H1 (cell line): Measurements from ENCODE around the gene TCEANC2. TPM values are rescaled to one million over a fixed set of nuclear protein-coding genes. Genes with fewer than 3 reads are reported as not detected.

Source experiments
- CTCF ChIA-PET: fragments of 300-600 bp; sonication (Branson Sonifier 250); formaldehyde crosslinking; loops from one replicate; lab custom pipeline; 2021; ENCODE audit not compliant: partially characterized antibody; lab: Charles Lee
- POLR2A ChIA-PET: fragments of 300-600 bp; sonication (Branson Sonifier 250); formaldehyde crosslinking; loops from one replicate; lab custom pipeline; 2021; ENCODE audit warnings: inconsistent platforms; ENCODE audit not compliant: partially characterized antibody; lab: Charles Lee
- DNase-seq, 2 experiments: peaks; one replicate each; pipeline versions ENCODE4 v3.0.0 to v3.0.0-alpha.2; 2010 to 2022; ENCODE audit warnings: low spot score in 2 of 2, low read depth in 1 of 2, mixed read lengths in 1 of 2
- FAIRE-seq: peaks from 2 replicates; lab custom pipeline; 2011; peaks lifted over from hg19 to GRCh38; lab: Jason Lieb, UNC
- H2AFZ ChIP-seq: 2 replicates; pipeline ENCODE4 v1.8.1; 2012; ENCODE audit warnings: low read length, inconsistent platforms
- H2AK5ac ChIP-seq: 2 replicates; pipeline ENCODE4 v1.6.1; 2013; ENCODE audit warnings: low read depth, low read length
- H2BK120ac ChIP-seq: replicated peaks from 2 replicates; pipeline ENCODE3; 2013; ENCODE audit warnings: low read depth, low read length, inconsistent platforms
- H2BK12ac ChIP-seq: 2 replicates; pipeline ENCODE4 v1.6.1; 2013; ENCODE audit warnings: low read depth, low read length
- H2BK15ac ChIP-seq: 2 replicates; pipeline ENCODE4 v1.6.1; 2013; ENCODE audit warnings: low read length
- H2BK20ac ChIP-seq: 2 replicates; pipeline ENCODE4 v1.6.1; 2013; ENCODE audit warnings: low read length
- H2BK5ac ChIP-seq: 2 replicates; pipeline ENCODE4 v1.6.1; 2013; ENCODE audit warnings: low read depth, low read length
- H3K14ac ChIP-seq: 2 replicates; pipeline ENCODE4 v1.6.1; 2013; ENCODE audit warnings: inconsistent platforms; ENCODE audit not compliant: insufficient read length
- H3K18ac ChIP-seq: 2 replicates; pipeline ENCODE4 v1.6.1; 2013; ENCODE audit warnings: low read length; ENCODE audit errors: extremely low read depth
- H3K23ac ChIP-seq: 2 replicates; pipeline ENCODE4 v1.6.1; 2013; ENCODE audit warnings: inconsistent platforms; ENCODE audit not compliant: insufficient read length
- H3K23me2 ChIP-seq: 2 replicates; pipeline ENCODE4 v1.6.1; 2013; ENCODE audit warnings: low read depth, low read length
- H3K27ac ChIP-seq: 2 replicates; pipeline ENCODE4 v1.6.1; 2011; ENCODE audit warnings: low read depth, low read length, inconsistent platforms
- H3K27me3 ChIP-seq, 4 experiments: replicated peaks in 1 of 4; 1 replicate in 1 of 4; 2 replicates in 3 of 4; pipeline versions ENCODE4 v1.6.1 to v1.8.1; 2011 to 2013; ENCODE audit warnings: low read length in 3 of 4, mild to moderate bottlenecking in 3 of 4, inconsistent platforms in 2 of 4, mixed read lengths in 2 of 4, moderate library complexity in 1 of 4; ENCODE audit not compliant: control insufficient read depth in 3 of 4, insufficient read depth in 3 of 4; ENCODE audit errors: extremely low read depth in 1 of 4
- H3K36me3 ChIP-seq, 4 experiments: 2 replicates each; pipeline versions ENCODE4 v1.6.1 to v1.8.1; 2011 to 2013; ENCODE audit warnings: mild to moderate bottlenecking in 4 of 4, low read length in 3 of 4, moderate library complexity in 2 of 4, control low read depth in 1 of 4, inconsistent platforms in 1 of 4; ENCODE audit not compliant: insufficient read depth in 4 of 4, control insufficient read depth in 2 of 4
- H3K4ac ChIP-seq: replicated peaks from 2 replicates; pipeline ENCODE3; 2013; ENCODE audit warnings: low read length, low read depth, mixed read lengths, inconsistent platforms; ENCODE audit not compliant: insufficient read length
- H3K4me1 ChIP-seq, 4 experiments: replicated peaks in 1 of 4; 1 replicate in 1 of 4; 2 replicates in 3 of 4; pipeline versions ENCODE4 v1.6.1 to v1.8.1; 2011 to 2013; ENCODE audit warnings: low read length in 3 of 4, inconsistent platforms in 2 of 4, mixed read lengths in 1 of 4; ENCODE audit not compliant: insufficient read depth in 4 of 4, control insufficient read depth in 3 of 4
- H3K4me2 ChIP-seq, 2 experiments: 2 replicates each; pipeline versions ENCODE4 v1.6.1 to v1.8.1; 2011 to 2013; ENCODE audit warnings: low read depth in 2 of 2, low read length in 2 of 2, control low read depth in 1 of 2, inconsistent platforms in 1 of 2, mild to moderate bottlenecking in 1 of 2; ENCODE audit not compliant: insufficient read depth in 1 of 2
- H3K4me3 ChIP-seq, 4 experiments: fragments of 200-600, 300-600 bp in 1 of 4; sonication (generic), shearing (Covaris generic), sonication (Bioruptor Twin) in 1 of 4; 2 replicates each; pipeline versions ENCODE4 v1.5.1 to v1.8.1; 2011 to 2016; ENCODE audit warnings: low read length in 4 of 4, low read depth in 3 of 4, control low read depth in 2 of 4, inconsistent platforms in 2 of 4, mild to moderate bottlenecking in 2 of 4, mixed read lengths in 1 of 4, moderate library complexity in 1 of 4; ENCODE audit not compliant: insufficient read depth in 2 of 4; ENCODE audit errors: extremely low read depth in 1 of 4
- H3K56ac ChIP-seq: replicated peaks from 2 replicates; pipeline ENCODE3; 2013; ENCODE audit warnings: low read depth, mild to moderate bottlenecking, mixed read lengths, low read length, inconsistent platforms; ENCODE audit not compliant: insufficient read length
- H3K79me1 ChIP-seq: 2 replicates; pipeline ENCODE4 v1.6.1; 2013; ENCODE audit warnings: low read depth, low read length, control low read depth
- H3K79me2 ChIP-seq, 2 experiments: 2 replicates each; pipeline versions ENCODE4 v1.6.1 to v1.8.1; 2012 to 2013; ENCODE audit warnings: low read length in 2 of 2, mild to moderate bottlenecking in 2 of 2, inconsistent platforms in 1 of 2; ENCODE audit not compliant: insufficient read depth in 2 of 2, control insufficient read depth in 1 of 2
- H3K9ac ChIP-seq, 4 experiments: replicated peaks in 1 of 4; 1 replicate in 1 of 4; 2 replicates in 3 of 4; pipeline versions ENCODE4 v1.6.1 to v1.8.1; 2011 to 2013; ENCODE audit warnings: low read depth in 3 of 4, low read length in 3 of 4, control low read depth in 2 of 4, mild to moderate bottlenecking in 2 of 4, moderate library complexity in 2 of 4, inconsistent platforms in 1 of 4; ENCODE audit errors: extremely low read depth in 1 of 4
- H3K9me3 ChIP-seq, 2 experiments: 2 replicates each; pipeline versions ENCODE4 v1.6.1 to v1.8.1; 2012 to 2013; ENCODE audit warnings: mild to moderate bottlenecking in 2 of 2, moderate library complexity in 2 of 2, control low read depth in 1 of 2, inconsistent platforms in 1 of 2, low read depth in 1 of 2, low read length in 1 of 2, mixed read lengths in 1 of 2; ENCODE audit not compliant: insufficient read depth in 2 of 2
- H4K20me1 ChIP-seq, 2 experiments: replicated peaks in 1 of 2; 2 replicates each; pipeline versions ENCODE3 to v1.8.1; 2011 to 2013; ENCODE audit warnings: inconsistent platforms in 2 of 2, low read length in 2 of 2, mild to moderate bottlenecking in 1 of 2; ENCODE audit not compliant: insufficient read depth in 2 of 2, control insufficient read depth in 1 of 2
- H4K5ac ChIP-seq: 2 replicates; pipeline ENCODE4 v1.6.1; 2013; ENCODE audit warnings: low read length, low read depth, mixed read lengths, inconsistent platforms; ENCODE audit not compliant: insufficient read length
- H4K8ac ChIP-seq: 2 replicates; pipeline ENCODE4 v1.8.0; 2013; ENCODE audit warnings: mild to moderate bottlenecking, moderate library complexity, low read length, inconsistent platforms; ENCODE audit not compliant: insufficient read depth; ENCODE audit errors: extremely low read depth
- H4K91ac ChIP-seq: replicated peaks from 2 replicates; pipeline ENCODE3; 2013; ENCODE audit warnings: low read length, mixed read lengths, inconsistent platforms; ENCODE audit not compliant: insufficient read length
- ASH2L ChIP-seq: fragments of 200-600, 300-600 bp; sonication (generic); IDR thresholded peaks from one replicate; pipeline ENCODE4 v1.7.1; 2017; ENCODE audit warnings: low read length
- ATF3 ChIP-seq: IDR thresholded peaks from 2 replicates; pipeline ENCODE4 v1.6.1; 2011; ENCODE audit warnings: low read depth, mild to moderate bottlenecking, low read length; ENCODE audit not compliant: insufficient read depth
- CHD2 ChIP-seq: IDR thresholded peaks from 2 replicates; pipeline ENCODE4 v1.6.1; 2012; ENCODE audit warnings: low read length, improper control_type of control experiment
- CTBP2 ChIP-seq: IDR thresholded peaks from 2 replicates; pipeline ENCODE4 v1.7.0; 2011; ENCODE audit warnings: borderline replicate concordance, mild to moderate bottlenecking, moderate library complexity, mixed read lengths, low read length; ENCODE audit not compliant: insufficient read depth, insufficient read length
- KDM1A ChIP-seq: fragments of 200-600, 300-600 bp; sonication (generic); IDR thresholded peaks from 2 replicates; pipeline ENCODE4 v1.7.1; 2016; ENCODE audit warnings: mild to moderate bottlenecking, low read length, borderline replicate concordance
- MAFK ChIP-seq: IDR thresholded peaks from 2 replicates; pipeline ENCODE4 v1.6.1; 2012; ENCODE audit warnings: low read depth, mild to moderate bottlenecking, improper control_type of control experiment, low read length
- MAX ChIP-seq: IDR thresholded peaks from 2 replicates; pipeline ENCODE4 v1.6.1; 2012; ENCODE audit warnings: inconsistent platforms
- SUZ12 ChIP-seq: fragments of 200-600 bp; sonication (generic); IDR thresholded peaks from 2 replicates; pipeline ENCODE4 v1.6.1; 2012; ENCODE audit warnings: mild to moderate bottlenecking, inconsistent platforms, low read length, moderate library complexity, mixed read lengths
- polyA plus RNA-seq, 7 experiments: library from polyadenylated mRNA; depleted of rRNA in 3 of 7; stranded (reverse) in 5 of 7; unstranded in 2 of 7; fragments of >200 nt in 5 of 7; fragments of 200-250 nt in 2 of 7; gene quantifications; 1 replicate in 5 of 7; 2 replicates in 1 of 7; 4 replicates in 1 of 7; pipeline versions ENCODE4 v1.2.1 to v1.2.3, GENCODE V29; 2011 to 2013; ENCODE audit warnings: missing spikeins in 2 of 7, mixed read lengths in 2 of 7
- total RNA-seq: library from RNA; stranded (reverse); fragmentation: NEBNext Ultra II Directional; extraction: Animal tissue kit (Norgen Biotek cat#: 25700); gene quantifications from 2 replicates; pipeline ENCODE4 v1.2.1, GENCODE V29; 2021
- TF ChIP-seq, protein P1 (sequence below): IDR thresholded peaks from 2 replicates; pipeline ENCODE4 v1.6.1; 2012; ENCODE audit warnings: low read length, inconsistent platforms
- TF ChIP-seq, protein P2 (sequence below), 3 experiments: IDR thresholded peaks; 1 replicate in 2 of 3; 2 replicates in 1 of 3; pipeline versions ENCODE4 v1.5.1 to v1.6.1; 2011; ENCODE audit warnings: low read length in 3 of 3, mild to moderate bottlenecking in 3 of 3, inconsistent platforms in 2 of 3, low read depth in 1 of 3, moderate library complexity in 1 of 3; ENCODE audit not compliant: insufficient read depth in 1 of 3; ENCODE audit errors: control extremely low read depth in 1 of 3

The TCEANC2 gene
- total and polyA plus RNA-seq, 2 of the 8 experiments (the other 6 are each of a cell fraction or from before 2014, with no cell fraction given), result 4.2 to 8.2 TPM

GRCh38 chr1:54077359-54077758 lies 24.0 kb downstream of the TCEANC2 start:
- no peak for FAIRE-seq
- TF ChIP-seq, protein P1, sequence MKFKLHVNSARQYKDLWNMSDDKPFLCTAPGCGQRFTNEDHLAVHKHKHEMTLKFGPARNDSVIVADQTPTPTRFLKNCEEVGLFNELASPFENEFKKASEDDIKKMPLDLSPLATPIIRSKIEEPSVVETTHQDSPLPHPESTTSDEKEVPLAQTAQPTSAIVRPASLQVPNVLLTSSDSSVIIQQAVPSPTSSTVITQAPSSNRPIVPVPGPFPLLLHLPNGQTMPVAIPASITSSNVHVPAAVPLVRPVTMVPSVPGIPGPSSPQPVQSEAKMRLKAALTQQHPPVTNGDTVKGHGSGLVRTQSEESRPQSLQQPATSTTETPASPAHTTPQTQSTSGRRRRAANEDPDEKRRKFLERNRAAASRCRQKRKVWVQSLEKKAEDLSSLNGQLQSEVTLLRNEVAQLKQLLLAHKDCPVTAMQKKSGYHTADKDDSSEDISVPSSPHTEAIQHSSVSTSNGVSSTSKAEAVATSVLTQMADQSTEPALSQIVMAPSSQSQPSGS, result no peak
- TF ChIP-seq MAX (no peak), ASH2L (no peak), KDM1A (no peak), CTBP2 (no peak), CHD2 (no peak), MAFK (no peak), ATF3 (no peak), SUZ12 (no peak)
- TF ChIP-seq, protein P2, sequence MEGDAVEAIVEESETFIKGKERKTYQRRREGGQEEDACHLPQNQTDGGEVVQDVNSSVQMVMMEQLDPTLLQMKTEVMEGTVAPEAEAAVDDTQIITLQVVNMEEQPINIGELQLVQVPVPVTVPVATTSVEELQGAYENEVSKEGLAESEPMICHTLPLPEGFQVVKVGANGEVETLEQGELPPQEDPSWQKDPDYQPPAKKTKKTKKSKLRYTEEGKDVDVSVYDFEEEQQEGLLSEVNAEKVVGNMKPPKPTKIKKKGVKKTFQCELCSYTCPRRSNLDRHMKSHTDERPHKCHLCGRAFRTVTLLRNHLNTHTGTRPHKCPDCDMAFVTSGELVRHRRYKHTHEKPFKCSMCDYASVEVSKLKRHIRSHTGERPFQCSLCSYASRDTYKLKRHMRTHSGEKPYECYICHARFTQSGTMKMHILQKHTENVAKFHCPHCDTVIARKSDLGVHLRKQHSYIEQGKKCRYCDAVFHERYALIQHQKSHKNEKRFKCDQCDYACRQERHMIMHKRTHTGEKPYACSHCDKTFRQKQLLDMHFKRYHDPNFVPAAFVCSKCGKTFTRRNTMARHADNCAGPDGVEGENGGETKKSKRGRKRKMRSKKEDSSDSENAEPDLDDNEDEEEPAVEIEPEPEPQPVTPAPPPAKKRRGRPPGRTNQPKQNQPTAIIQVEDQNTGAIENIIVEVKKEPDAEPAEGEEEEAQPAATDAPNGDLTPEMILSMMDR (IDR thresholded peaks at IDR 0.05; ENCODE audit: control extremely low read depth in 1 of 3, insufficient read depth in 1 of 3, low read depth in 1 of 3, low read length in 3 of 3), result no peak

More at GRCh38 chr1:54077359-54077758, 24.0 kb downstream of the TCEANC2 start:
- H2BK5ac ChIP-seq, result no peak overlapping the region
- H4K20me1 ChIP-seq, result no peaks in the 10 kb centered on the region
- H3K27ac ChIP-seq, result no peak overlapping the region
- no peak overlapping the region for H3K14ac ChIP-seq
- H3K4me1 ChIP-seq, result no peaks in the 10 kb centered on the region
- no peak overlapping the region for H2BK12ac ChIP-seq
- H3K9ac ChIP-seq, result no peak overlapping the region
- no peaks in the 10 kb centered on the region for H3K27me3 ChIP-seq
- H2BK15ac ChIP-seq, result no peak overlapping the region
- no peaks in the 10 kb centered on the region for H3K36me3 ChIP-seq
- H2AFZ ChIP-seq, result no peak overlapping the region
- H3K9me3 ChIP-seq, result no peaks in the 10 kb centered on the region
- no peak overlapping the region for H3K56ac ChIP-seq
- H3K23me2 ChIP-seq, result no peaks in the 10 kb centered on the region
- H3K79me1 ChIP-seq, result no peaks in the 10 kb centered on the region
- no peak overlapping the region for H4K91ac ChIP-seq
- no peak overlapping the region for H3K4ac ChIP-seq
- POLR2A ChIA-PET, result no interaction called here
- no peak for DNase-seq
- no peak overlapping the region for H3K18ac ChIP-seq
- H2AK5ac ChIP-seq, result no peak overlapping the region
- H3K79me2 ChIP-seq, result no peaks in the 10 kb centered on the region
- no peak overlapping the region for H3K4me3 ChIP-seq
- H4K8ac ChIP-seq, result no peak overlapping the region
- H2BK120ac ChIP-seq, result no peak overlapping the region
- H2BK20ac ChIP-seq, result no peak overlapping the region
- H3K4me2 ChIP-seq, result no peak overlapping the region
- H4K5ac ChIP-seq, result no peak overlapping the region
- CTCF ChIA-PET, result interaction anchor here (1.1 to 2.4 kb wide), 2 partner anchors 10 to 60 kb away, joined by 4 to 7 read pairs; partner anchors contain the start of gene LDLRAD1
- no peak overlapping the region for H3K23ac ChIP-seq
